Endometrium (tissue), 2 donors: ENCODE results near the gene CCDC138.

Source experiments
- FAIRE-seq: peaks from 2 replicates; lab custom pipeline; 2012; peaks lifted over from hg19 to GRCh38; lab: Jason Lieb, UNC
- donor health status: control.
- donor health status: control.

The CCDC138 gene

DNA sequence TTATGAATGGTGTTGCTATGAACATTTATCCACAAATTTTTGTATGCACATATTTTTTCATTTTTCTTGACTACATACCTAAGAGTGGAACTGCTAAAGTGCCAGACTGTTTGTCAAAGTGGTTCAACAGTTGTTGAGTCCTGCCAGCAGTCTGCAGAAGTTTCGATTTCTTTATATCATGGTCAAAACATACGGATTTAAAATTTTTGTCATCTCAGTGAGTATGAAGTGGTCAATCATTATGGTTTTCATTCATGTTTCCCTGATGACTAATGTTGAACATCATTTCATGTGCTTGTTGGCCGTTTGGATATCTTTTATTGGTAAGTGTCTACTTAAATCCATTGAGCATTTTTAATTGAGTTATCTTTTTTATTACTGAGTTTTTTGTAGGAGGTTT lies 39.2 kb downstream of the CCDC138 start:
- peak; percentile 43 for FAIRE-seq

DNA sequence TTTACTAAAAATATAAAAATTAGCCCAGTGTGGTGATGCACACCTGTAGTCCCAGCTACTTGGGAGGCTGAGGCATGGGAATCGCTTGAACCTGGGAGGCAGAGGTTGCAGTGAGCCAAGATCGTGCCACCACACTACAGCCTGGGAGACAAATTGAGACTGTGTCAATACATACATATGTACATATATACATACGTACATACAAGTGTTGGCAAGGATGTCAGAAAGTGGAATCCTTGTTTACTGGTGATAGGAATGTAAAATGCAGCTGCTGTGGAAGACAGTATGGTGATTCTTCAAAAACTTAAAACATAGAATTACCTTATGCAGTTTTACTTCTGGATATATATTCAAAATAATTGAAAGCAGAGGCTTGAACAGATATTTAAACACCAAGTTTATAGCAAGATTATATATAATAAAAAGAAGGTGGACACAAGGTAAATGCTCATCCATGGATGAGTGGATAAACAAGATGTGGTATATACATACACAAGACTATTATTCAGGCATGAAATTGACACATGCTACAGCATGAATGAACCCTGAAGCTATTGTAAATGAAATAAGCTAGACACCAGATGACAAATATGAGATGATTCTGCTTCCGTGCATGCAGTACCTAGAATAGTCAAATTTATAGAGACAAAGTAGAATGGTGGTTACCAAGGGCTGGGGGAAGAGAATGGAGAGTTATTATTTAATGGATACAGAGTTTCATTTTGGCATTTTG lies 43.2 kb downstream of the CCDC138 start:
- FAIRE-seq, result no peak

DNA sequence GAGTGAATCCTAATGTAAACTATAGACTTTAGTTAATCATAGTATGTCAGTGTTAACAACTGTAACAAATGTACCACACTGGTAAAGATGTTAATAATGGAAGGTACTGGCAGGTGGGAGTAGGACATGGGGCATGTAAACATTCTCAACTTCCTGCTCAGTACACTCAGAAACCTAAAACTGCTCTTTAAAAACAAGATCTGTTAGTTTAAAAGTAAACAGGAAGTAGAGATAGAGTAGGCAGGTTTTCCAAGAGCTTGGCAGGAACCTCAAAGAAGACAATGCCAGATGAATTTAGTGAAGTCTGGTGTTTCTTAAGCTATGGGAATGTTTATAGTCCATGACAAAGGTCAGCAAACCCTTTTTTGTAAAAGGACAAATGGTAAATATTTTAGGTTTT lies 46.6 kb downstream of the CCDC138 start:
- FAIRE-seq, result peak; percentile 96

DNA sequence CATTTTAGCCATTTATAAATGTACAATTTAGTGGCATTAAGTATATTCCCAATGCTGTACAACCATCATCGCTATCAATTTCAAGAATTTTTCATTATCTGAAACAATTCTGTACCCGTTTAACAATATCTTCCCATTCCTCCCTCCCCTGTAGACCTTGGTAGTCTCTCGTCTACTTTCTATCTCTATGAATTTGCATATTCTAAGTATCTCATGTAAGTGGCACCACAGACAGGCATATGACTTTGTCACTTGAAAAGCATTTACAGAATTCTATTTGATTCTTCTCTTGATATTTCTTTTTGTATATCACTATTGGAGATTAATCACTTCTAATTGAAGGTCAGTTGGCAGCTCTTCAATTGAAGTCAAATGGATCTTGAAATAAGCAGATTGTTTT lies 48.0 kb downstream of the CCDC138 start:
- no peak for FAIRE-seq

DNA sequence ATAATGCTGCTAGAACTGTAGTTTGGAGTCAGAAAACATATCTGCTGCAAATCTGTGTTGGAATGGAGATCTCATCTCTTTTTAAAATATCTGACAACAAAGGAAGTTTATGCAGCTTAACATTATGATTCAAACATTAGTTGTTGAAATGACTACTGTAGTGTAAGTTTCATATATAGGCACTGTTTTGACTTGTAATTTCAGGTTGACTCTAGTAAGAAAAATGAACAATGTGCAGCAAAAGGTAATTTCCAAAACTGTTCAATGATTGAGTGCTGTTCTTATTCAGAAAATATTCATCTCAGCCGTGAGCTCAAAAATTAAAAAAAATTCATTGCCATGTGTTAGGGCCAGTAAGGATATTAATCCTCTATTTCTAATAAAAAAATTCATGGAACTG lies 48.5 kb downstream of the CCDC138 start:
- FAIRE-seq, result no peak

DNA sequence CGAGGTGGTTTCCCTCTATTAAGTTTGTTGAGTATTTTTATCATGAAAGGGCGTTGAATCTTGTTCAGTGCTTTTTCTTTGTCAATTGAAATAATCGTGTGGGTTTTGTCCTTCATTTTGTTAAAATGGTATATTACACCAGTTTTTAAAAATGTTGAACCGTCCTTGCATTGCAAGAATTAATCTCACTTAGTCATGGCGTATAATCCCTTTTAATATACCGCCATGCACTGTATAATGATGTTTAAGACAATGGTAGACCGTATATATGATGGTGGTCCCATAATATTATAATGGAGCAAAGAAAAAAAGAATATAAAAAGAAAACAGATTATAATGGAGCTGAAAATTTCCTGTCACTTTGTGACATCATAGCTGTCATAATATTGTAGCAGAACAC lies 50.6 kb downstream of the CCDC138 start:
- FAIRE-seq, result no peak

DNA sequence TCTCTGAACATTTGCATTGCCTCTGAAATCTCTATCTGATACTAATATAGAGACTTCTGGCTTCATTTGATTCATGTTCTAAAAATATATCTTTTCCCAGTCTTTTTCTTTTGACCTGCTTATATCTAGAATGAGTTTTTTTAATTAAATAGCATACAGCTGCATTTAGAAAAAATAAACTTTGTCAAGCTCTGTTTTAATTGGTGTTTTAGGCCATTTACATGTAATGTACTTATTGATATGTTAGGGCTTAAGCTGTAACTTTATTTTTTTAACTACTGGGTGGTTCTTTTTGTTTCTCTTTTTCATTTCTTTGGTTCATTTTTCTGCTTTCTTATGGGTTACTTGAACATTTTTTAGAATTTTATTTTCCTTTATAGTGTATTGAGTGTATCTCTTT lies 54.9 kb downstream of the CCDC138 start:
- FAIRE-seq, result no peak

DNA sequence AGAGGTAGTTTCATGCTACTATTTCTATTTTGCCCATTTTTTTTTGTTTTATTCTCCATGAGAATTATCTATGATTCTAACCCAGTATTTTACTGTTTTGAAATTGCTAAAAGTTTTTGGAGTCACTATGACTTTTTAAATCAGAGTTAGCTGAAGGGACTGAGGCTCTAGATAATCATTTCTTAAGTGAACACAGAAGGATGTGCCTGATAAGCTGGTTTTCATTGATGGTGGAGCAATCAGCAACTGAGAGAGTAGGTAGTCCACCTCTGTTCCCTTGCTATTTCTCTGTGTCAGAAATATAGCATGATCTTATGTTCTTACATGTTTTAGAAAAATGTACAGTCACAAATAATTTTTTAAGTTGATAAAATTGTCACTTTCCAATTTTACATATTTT lies 59.4 kb downstream of the CCDC138 start:
- FAIRE-seq, result no peak

DNA sequence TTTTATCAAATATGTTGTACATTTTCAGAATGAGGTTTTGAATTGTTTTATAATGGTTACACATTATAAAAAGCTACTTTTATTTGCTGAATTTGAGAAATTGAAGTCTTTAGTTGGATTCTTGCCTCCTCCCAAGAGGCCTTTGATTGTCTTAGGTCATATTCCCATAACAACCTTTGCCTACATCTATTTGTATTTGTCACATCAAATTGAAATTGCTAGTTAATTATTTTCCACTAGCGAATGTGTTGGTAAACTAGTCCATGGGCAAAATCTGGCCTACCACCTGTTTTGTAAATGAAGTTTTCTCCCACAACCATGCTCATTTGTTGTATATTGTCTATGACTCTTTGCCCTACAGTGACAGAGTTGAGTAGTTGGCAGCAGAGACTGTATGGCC lies 60.4 kb downstream of the CCDC138 start:
- no peak for FAIRE-seq

DNA sequence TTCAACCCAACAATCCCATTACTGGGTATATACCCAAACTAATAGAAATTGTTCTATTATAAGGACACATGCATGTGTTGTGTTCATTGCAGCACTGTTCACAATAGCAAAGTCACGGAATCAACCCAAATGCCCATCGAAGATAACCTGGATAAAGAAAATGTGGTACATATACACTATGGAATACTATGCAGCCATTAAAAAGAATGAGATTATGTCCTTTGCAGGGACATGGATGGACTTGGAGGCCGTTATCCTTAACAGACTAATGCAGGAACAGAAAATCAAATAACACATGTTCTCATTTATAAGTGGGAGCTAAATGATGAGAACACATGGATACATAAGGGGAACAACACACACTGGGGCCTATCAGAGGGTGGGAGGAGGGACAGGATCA lies 65.8 kb downstream of the CCDC138 start:
- FAIRE-seq, result no peak

DNA sequence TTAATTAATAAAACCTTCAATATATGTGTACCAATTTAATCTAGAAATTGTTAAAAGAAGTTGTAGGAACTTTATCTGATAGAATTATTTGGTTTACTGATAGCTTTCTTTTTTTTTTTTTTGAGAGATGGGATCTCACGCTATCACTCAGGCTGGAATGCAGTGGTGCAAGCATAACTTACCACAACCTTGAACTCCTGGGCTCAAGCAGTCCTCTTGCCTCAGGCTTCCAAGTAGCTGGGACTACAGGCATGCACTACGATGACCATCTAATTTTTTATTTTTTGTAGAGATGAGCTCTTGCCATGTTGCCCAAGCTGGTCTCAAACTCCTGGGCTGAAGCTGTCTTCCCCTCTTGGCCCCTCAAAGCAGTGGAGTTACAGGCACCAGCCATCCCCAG lies 66.8 kb downstream of the CCDC138 start:
- FAIRE-seq, result no peak

DNA sequence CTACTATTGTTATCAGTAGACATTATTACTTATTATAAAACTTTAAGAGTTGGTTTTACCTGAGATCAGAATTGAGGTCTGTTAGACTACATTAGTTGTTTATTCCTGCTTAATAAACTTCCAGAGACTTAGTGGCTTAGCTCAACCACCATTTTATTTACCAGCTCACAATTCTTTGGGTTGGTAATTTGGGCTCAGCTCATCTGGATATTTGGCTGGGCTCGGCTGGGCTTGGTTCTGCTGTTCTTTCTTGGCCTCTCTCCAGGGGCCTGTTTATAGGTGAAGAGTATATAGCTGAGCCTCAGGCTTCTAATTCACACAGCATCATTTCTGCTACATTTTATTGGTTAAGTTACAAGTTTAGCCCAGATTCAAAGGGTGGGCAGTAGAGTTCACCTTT lies 67.9 kb downstream of the CCDC138 start:
- FAIRE-seq, result no peak

DNA sequence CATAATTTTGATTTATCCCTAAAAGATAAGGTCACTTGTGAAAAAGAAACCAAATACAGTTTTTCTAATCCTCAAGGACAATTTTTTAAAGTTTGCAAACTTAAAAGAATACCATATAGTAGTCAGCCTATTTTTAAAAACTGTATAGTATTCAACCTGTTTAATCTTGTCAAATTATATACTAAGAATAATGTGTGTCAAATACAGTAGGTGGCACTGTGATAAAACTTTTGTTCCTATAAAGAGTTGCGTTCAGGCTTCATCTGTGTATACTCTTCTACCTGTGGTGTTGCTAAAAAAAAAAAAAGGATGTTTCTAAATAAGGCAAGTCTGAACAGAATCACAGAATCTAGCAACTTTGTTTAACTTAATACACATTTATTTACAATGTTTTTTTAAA lies 68.6 kb downstream of the CCDC138 start:
- FAIRE-seq, result peak; percentile 88

DNA sequence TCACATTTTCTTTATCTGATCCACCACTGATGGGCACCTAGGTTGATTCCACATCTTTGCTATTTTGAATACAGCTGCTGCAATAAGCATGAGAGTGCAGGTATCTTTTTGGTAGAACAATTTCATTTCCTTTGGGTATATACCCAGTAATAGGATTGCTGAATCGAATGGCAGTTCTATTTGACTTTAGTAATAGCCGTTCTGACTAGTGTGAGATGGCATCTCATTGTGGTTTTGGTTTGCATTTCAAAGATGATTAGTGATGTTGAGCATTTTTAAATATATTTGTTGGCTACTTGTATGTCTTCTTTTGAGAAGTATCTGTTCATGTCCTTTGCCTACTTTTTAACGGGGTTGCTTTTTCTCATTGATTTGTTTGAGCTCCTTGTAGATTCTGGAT lies 72.3 kb downstream of the CCDC138 start:
- no peak for FAIRE-seq

DNA sequence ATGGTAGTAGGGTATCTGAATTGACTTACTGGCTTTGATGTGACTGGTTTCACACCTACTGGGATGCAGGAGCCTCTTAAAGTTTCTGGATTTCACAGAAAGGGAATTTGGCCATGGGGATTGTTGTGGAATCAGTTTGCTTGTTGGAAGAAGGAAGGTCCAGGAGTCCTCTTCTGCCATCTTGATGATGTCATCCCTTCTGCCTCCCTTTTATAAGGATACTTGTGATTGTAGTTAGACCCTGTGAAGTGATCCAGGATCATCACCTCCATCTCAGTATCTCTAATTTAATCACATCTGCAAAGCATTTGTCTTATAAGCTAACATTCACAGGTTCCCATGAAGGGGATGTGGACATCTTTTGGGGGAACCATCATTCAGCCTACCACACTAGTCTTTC lies 79.5 kb downstream of the CCDC138 start:
- FAIRE-seq, result no peak

DNA sequence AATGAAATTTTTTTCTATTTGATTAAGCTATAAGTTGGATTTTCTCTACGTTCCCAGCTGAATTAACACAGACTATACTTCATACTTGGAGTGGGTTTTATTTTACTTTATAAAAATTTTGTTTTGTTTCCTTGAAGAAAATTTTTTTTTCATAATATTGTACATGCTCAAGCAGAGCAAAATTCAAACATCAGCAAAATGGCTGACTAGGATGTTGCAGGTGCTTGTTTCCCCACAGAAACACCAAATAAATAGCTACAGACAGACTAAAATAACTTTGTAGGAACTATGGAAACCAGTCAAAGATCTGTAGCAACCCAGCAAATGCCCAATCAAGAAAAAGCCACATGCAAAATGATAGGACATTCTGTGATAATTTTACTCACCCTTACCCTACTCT lies 82.3 kb downstream of the CCDC138 start:
- no peak for FAIRE-seq

DNA sequence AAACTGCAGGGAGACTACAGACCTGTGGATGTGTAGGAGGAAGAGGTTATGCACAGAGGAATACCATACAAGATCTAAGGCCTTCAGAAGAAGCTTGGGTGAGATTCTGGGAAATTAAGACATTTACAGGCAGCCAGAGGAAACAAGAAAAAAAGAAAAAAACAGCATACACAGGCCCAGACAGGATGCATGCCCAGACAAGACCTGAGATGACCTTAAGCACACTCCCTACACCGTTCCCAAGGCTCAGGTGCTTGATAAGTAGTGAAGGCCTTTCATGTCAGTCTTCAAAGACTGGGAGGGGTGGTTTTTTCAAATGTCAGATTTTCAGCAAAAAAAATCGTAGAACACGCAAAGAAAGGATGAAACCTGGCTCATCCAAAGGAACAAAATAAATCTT lies 83.0 kb downstream of the CCDC138 start:
- FAIRE-seq, result no peak

DNA sequence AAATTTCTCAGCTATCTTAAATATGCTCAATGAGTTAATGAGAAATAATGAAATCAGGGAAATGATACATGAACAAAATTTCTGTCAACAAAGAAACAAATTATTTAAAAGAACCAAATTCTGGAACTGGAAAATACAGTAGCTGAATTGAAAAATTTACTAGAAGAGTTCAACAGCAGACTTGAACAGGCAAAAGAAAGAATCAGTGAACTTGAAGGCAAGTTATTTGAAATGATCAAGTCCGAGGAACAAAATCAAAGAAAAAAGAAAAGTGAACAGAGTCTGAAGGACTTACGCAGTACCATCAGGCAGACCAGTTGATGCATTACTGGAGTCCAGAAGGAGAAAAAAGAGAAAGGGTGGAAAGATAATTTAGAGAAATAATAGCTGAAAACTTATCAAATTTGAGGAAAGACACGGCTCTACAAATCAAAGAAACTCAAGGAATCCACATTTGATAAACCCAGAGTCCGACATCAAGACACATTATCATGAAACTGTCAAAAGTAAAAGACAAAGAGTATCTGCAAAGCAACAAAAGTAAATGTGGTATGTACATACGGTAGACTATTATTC lies 83.6 kb downstream of the CCDC138 start:
- no peak for FAIRE-seq

DNA sequence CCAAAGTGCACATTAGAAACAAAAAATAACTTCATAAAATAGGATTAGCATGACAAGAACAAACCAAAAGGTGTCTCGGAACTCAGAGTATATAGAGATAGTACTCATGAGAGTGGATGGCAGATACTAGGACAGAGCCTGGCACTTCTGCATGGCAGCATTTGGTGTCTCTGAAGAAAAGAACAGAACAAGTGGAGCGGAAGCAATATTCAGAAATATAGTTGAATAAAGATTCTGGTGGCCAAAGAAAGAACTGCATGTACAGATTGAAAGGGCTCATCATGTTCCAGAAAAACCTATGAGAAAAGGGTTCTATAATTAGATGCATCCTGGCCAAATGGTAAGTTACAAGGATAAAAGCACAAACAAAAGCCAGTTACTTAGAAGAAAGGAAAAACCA lies 90.9 kb downstream of the CCDC138 start:
- FAIRE-seq, result no peak

DNA sequence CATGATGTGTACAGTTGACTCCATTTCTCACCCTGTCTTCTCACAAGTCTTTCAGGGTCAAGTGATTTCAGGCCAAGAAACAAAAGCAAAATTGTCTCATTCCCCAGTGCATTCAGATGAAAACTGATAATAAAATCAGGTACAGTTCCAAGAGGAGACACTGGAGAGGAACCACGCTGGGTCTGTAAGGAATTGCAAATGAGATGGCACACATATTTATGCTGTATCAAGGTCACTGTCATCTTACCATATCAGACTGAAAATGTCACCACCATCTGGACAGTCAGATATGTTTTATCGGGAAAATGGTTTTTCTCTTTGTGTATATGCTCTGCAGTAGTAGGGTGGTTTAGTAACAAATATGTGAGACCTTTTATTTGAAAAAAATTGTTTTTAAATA lies 91.7 kb downstream of the CCDC138 start:
- FAIRE-seq, result no peak

DNA sequence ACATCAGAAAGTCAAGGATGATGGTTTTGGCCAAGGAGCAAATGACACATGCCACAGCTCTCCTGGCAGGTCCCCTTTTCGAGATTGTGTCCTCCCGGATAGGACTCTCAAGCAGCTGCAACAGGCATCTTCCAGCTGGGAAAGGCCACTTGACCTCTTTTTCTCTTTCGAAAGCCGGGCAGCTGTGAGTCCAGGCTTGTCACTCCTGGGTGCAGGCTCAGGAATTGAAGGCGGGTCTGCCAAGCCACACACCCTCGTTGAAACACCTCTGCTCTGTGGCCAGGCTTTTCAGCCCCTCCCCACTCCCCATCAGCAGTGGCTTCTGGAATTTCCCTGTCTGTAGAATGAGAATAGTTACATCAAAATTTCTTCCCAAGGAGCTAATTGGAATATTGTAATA lies 98.0 kb downstream of the CCDC138 start:
- FAIRE-seq, result no peak

DNA sequence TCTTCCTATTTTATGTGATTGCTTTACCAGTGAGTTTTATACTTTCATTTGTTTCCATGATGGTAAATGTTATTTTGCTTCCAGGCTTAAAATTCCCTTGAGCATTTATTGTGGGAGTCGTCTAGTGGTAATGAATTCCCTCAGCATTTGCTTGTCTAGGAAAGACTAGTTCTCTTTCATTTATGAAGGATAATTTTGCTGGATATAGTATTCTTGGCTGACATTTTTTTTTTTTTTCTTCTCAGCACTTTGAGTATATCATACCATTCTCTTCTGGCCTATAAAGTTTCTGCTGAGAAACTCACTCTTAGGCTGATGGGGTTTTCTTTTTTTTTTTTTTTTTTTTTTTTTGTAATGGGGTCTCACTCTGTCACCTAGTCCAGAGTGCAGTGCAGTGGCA lies 103.3 kb downstream of the CCDC138 start:
- no peak for FAIRE-seq

DNA sequence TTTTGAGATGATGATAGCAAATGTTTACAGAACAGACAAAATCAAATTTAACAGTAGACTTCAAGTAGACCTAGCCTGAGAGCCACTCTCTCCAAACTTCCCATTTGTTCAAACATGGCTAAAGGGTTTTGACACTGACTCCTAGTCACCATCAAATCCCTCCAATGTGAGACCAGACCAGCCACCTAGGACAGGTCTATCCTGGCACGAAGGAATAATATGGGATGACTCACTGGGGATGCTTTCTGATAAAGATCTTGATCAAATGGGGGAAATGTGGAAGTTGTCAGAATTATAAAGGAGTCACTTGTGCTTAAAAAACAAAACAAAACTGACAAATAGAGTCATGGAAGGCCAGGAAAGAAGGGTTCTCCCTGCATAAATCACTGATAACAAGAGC lies 106.7 kb downstream of the CCDC138 start:
- no peak for FAIRE-seq

DNA sequence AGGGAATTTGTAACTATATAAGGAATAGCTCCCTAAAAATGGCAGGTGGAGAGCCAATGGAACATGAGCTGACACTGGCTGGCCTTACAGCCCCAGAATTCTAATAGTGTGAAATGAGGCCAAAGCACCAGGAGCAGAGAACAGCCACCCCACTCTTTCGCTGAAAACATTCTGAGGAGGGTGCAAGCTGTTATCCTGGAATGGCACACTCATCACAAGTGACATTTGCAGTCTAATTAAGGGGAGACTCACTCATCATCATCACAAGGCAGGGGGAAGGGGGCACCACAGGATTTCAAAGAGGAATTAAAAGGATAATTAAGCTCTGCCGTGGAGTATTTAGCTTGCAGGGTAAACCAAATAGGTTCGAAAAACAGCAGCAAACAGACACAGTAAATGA lies 108.2 kb downstream of the CCDC138 start:
- no peak for FAIRE-seq
